HK-2 (cell line): ENCODE data around the gene LYRM7.
"Not testable (repeated sequence)": the region's sequence is repeated elsewhere in the genome, so short reads cannot be mapped to it uniquely, and the experiment has no call there.

ENCODE experiments used
- DNase-seq: peaks from one replicate; pipeline ENCODE4 v3.0.0-alpha.2; 2018; ENCODE audit not compliant: unreplicated experiment

LYRM7 gene

GRCh38 chr5:131221008-131221703 lies 50.4 kb downstream of the LYRM7 start:
- DNase-seq, result no peak

GRCh38 chr5:131221888-131222287 lies 51.1 kb downstream of the LYRM7 start:
- no peak for DNase-seq

GRCh38 chr5:131222731-131223130 lies 52.0 kb downstream of the LYRM7 start:
- DNase-seq, result no peak

DNA sequence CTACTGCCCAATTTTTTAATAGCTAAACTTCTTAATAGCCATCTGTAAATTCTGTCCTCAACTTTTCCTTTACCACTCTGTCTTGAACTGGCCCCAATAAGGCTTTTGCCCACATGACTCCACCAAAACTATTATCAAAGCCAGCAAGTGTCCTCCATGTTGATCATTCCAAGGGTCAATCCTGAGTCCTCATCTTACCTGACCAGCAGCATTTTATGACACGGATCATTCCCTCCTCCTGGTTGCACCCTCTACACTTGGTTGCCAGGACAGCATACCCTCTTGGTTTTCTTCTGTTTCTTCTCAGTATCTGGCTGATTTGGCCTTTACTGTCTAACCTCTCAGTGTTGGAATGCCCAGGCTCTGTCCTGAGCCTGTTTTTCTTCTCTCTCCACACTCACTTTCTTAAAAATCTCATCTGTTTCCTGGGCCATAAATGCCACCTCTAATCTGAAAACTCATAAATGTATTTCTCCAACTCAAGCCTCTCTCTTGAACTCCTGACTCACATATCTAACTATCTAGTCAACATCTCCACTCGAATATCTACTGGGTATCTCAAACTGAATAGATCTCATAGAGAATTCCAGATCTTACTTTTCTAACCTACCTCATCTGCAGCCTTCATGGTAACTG lies 53.1 kb downstream of the LYRM7 start:
- DNase-seq, result no peak

DNA sequence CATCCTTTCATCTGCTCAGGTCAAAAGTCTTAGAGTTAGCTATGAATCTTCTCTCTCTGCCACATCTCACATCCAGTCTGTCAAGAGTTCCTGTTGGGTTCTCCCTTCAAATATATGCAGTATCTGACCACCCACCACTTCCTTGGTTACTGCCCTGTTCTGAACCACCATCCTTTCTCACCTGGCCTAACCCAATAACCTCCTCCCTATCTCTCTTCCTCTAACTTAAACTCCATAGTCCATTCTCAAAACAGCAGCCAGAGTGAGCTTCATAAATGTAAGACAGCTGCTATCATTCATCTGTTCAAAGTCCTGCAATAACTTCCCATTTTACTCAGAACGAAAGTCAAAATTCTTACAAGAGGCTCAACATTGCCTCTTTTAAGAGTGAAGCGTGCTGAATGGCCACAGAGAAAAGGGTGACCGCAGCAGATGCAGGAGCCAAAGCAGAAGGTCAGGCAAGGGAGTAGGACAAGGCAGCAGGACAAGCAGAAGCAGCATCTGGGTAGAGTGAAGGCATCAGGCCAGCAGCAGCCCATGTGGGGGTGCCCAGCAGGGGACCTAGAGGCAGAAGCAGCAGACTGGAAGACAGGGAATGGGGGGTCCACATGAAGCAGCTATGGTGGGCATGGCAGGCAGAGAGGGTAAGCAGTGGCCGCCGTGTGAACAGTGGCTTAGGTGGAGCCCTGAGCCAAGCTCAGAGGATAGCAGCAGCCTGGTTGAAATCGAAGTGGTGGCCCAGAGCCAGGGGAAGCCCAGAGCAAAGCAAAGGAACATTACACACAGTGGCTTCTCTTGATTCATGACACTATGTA lies 53.9 kb downstream of the LYRM7 start:
- DNase-seq, result no peak

DNA sequence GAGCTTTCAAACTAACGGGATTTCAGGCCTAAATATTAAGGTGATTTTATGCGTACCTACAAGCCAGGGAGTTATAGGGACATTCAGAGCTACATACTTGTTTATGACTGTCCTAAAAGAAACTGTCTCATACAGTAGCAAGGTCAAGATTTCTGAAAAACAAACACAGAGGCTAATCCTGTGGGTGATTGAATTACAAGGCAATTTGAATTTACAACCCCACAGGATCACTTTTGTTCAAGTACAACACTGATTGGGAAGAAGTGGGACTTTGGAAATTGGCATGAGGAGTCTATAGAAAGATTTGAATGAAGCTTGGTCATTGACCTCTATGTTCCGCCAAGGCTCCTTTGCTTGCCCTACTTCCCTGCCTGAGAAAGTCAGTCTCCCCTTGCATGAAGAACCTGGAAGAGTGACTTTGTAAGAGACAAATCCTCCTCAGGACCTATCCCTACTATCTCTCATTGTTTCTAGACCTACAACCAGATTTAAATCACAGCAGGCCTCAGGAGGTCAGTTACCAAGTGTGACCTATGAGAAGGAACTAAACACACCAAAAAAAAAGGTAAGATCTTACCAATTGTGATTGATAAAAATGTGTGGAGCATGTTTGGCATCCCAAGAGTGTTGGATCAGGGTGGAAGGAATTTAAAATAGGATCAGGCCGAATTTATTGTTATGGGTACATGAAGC lies 54.7 kb downstream of the LYRM7 start:
- no peak for DNase-seq

DNA sequence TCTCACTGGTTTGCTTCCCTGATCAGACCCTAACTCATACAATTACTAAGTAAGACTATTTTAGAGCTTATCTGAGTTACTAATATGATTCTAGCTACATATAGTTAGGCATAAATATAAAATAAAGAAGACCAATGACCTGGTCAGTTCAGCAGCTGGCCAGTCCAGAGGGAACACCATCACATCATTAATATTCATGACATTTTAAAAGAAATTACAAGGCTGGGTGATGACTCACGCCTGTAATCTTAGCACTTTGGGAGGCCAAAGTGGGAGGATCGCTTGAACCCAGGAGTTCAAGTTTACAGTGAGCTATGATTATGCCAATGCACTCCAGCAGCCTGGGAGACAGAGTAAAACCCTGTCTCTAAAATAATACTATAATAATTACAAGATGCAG lies 56.2 kb downstream of the LYRM7 start:
- DNase-seq, result no peak

- no peak for DNase-seq
These were observed 57.9 kb downstream of the LYRM7 start for GRCh38 chr5:131228646-131229045.

- DNase-seq, result no peak
These were observed 58.9 kb downstream of the LYRM7 start for GRCh38 chr5:131229623-131230022.

- DNase-seq, result no peak
These were observed 59.7 kb downstream of the LYRM7 start for GRCh38 chr5:131230406-131230805.

GRCh38 chr5:131239686-131240085 lies 68.9 kb downstream of the LYRM7 start:
- no peak for DNase-seq

DNA sequence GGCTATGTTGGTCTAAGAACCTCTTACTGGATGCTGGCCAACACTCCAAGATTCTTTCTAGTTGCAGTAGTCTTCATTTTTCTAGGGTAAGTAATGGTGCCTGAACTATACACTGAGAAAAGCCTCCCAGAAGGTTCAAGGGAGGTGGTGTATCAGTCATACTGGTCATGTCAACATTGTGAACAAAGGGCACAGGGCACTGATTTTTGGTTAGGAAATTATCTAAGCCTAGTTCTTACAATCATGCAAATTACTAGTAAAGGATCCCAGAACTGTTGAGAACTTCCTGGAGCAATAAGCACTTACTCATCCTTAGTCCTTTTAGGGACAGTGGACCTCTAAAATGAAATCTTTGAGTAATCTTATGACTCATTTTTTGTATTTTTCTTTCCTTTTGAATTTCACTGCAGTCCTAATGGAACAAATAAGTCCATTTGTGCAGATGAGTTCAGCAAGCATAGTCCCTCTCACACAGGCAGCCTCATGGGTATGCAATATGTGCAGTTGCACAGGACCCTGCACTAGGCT lies 72.0 kb downstream of the LYRM7 start:
- DNase-seq, result no peak

GRCh38 chr5:131245312-131245711 lies 74.6 kb downstream of the LYRM7 start:
- no peak for DNase-seq

- no peak for DNase-seq
These were observed 75.2 kb downstream of the LYRM7 start for GRCh38 chr5:131245948-131246347.

- DNase-seq, result no peak
These were observed 75.8 kb downstream of the LYRM7 start for GRCh38 chr5:131246504-131246903.

DNA sequence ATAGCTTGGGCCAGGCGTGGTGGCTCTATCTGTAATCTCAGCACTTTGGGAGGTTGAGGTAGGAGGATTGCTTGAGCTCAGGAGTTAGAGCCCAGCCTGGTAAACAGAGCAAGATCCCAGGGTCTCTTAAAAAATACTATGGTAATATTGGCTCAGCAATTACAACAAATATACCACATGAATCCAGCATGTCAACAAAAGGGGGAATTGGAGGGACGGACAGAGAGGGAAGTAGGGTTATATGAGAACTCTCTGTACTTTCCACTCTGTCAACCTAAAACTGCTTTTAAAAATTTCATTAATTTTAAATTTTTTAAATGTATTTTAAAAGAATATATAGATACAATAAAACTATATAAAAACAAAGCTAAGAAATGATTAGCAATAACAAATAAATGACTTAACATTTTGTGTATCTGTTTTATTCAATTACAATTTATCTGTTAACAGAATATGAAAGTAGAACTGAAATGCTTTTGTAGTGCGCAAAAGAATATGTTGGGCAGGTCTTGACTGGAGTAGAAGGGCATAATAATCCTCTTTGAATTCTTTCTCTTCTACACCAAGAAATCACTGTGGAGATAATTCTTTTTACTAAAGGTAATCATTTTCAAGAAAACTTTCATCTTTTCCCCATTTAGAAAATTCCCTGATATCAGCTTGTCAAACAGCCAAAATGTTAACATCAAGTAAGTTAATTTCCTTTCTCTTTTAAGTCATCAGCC lies 80.2 kb downstream of the LYRM7 start:
- no peak for DNase-seq

GRCh38 chr5:131252824-131253171 lies 82.1 kb downstream of the LYRM7 start:
- no peak for DNase-seq

- not testable (repeated sequence) for DNase-seq
These were observed 83.3 kb downstream of the LYRM7 start for GRCh38 chr5:131254025-131254424.

GRCh38 chr5:131254741-131255140 lies 84.0 kb downstream of the LYRM7 start:
- DNase-seq, result no peak
